Astrocyte (in vitro differentiated cells and primary cell): Measurements from ENCODE around the gene SLC12A3.

Source experiments
- CTCF ChIP-seq: IDR thresholded peaks from 2 replicates; pipeline ENCODE4 v1.5.1; 2011; ENCODE audit warnings: low read depth, mild to moderate bottlenecking, inconsistent platforms, low read length, moderate library complexity; ENCODE audit not compliant: insufficient read depth
- EZH2 ChIP-seq: IDR thresholded peaks from 2 replicates; pipeline ENCODE4 v1.6.1; 2012; ENCODE audit warnings: mild to moderate bottlenecking, low read length, inconsistent platforms; ENCODE audit not compliant: insufficient read depth

DNA sequence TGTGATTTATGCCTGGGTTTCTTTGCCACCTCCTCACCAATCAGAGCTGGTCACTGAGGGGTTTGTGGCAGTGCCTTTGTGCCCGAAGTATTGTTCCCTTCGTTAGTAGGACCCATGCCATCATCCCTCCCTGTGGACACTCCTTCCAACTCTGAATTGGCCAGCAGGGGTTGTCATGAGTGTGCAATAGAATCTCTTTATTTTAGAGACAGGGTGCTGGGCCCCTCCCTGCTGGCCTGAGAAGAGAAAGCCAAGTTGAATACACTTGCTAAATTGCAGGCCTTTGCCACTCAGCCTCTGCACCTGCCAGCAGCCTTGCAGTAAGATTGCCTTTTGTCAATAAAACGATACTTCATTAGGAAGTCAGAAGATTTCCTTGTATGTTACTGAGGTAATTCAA is 40.7 kb upstream of the SLC12A3 start:
- TF ChIP-seq CTCF (no peak), EZH2 (no peak)
